Colonic mucosa (tissue), 4 donors: ENCODE measurements around the gene ARRB2. TPM values are rescaled to one million over a fixed set of nuclear protein-coding genes. Genes with fewer than 3 reads are reported as not detected.

ENCODE experiments used
- DNase-seq: peaks from one replicate; pipeline ENCODE4 v3.0.0-alpha.2; 2020
- H3K27ac ChIP-seq: fragments of 200-600 bp; one replicate; pipeline ENCODE4 v1.8.0; 2021
- H3K27me3 ChIP-seq: fragments of 200-600 bp; one replicate; pipeline ENCODE4 v1.8.0; 2021
- H3K36me3 ChIP-seq: fragments of 200-600 bp; one replicate; pipeline ENCODE4 v1.8.0; 2021
- H3K4me1 ChIP-seq: fragments of 200-600 bp; one replicate; pipeline ENCODE4 v1.8.0; 2021; ENCODE audit warnings: mild to moderate bottlenecking
- H3K4me3 ChIP-seq: fragments of 200-600 bp; one replicate; pipeline ENCODE4 v1.8.0; 2021
- H3K9ac ChIP-seq, 2 donors: one replicate each; pipeline ENCODE4 v1.7.0; 2013; ENCODE audit warnings: control low read depth in 2 of 2, low read depth in 2 of 2, low read length in 2 of 2
- H3K9me3 ChIP-seq: fragments of 200-600 bp; one replicate; pipeline ENCODE4 v1.8.0; 2021
- intact Hi-C: fragments of 100-400 bp; cut with DNase I; formaldehyde crosslinking; loops from one replicate; pipeline ENCODE4 v1.14.1; 2022
- total RNA-seq, 2 donors: library from RNA; stranded (reverse); fragmentation: NEBNext Ultra II Directional in 1 of 2; extraction: Animal tissue kit (Norgen Biotek cat#: 25700) in 1 of 2; gene quantifications; one replicate each; pipeline ENCODE4 v1.2.1, GENCODE V29; 2021
- TF ChIP-seq, protein P1 (sequence below): fragments of 200-600 bp; IDR thresholded peaks from one replicate; pipeline ENCODE4 v1.8.0; 2022; ENCODE audit warnings: antibody characterized with exemption, mild to moderate bottlenecking
- donor health status: healthy.
- donor health status: DM: no; HTN: no; CAD: no.
- donor health status: DM: no; HTN: no; CAD: no.

The ARRB2 gene
- total RNA-seq, 2 donors from 2014 or later = 41.0 to 42.8 TPM

DNA sequence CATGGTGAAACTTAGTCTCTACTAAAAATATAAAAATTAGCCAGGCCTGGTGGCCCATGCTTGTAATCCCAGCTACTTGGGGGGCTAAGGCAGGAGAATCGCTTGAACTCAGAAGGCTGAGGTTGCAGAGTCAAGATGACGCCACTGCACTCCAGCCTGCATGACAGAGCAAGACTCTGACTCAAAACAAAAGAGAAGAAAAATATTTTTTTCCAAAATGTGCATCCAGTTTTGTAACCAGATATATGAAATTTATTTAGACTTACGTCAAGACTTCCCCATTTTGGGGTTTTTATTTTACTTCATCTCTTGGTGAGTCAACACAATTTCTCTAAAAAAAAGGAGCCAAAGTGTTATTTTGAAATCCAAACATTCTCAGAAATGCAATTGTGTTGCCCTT, 55.8 kb downstream of the ARRB2 start:
- intact Hi-C loops = no loop called here
- Histone ChIP-seq H3K9ac (no peak overlapping the region), H3K4me3 (no peak overlapping the region), H3K27ac (no peak overlapping the region), H3K36me3 (no peaks in the 10 kb centered on the region), H3K9me3 (no peaks in the 10 kb centered on the region), H3K27me3 (no peaks in the 10 kb centered on the region), H3K4me1 (no peaks in the 10 kb centered on the region)
- TF ChIP-seq, protein P1, sequence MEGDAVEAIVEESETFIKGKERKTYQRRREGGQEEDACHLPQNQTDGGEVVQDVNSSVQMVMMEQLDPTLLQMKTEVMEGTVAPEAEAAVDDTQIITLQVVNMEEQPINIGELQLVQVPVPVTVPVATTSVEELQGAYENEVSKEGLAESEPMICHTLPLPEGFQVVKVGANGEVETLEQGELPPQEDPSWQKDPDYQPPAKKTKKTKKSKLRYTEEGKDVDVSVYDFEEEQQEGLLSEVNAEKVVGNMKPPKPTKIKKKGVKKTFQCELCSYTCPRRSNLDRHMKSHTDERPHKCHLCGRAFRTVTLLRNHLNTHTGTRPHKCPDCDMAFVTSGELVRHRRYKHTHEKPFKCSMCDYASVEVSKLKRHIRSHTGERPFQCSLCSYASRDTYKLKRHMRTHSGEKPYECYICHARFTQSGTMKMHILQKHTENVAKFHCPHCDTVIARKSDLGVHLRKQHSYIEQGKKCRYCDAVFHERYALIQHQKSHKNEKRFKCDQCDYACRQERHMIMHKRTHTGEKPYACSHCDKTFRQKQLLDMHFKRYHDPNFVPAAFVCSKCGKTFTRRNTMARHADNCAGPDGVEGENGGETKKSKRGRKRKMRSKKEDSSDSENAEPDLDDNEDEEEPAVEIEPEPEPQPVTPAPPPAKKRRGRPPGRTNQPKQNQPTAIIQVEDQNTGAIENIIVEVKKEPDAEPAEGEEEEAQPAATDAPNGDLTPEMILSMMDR = no peak
- no peak for DNase-seq

DNA sequence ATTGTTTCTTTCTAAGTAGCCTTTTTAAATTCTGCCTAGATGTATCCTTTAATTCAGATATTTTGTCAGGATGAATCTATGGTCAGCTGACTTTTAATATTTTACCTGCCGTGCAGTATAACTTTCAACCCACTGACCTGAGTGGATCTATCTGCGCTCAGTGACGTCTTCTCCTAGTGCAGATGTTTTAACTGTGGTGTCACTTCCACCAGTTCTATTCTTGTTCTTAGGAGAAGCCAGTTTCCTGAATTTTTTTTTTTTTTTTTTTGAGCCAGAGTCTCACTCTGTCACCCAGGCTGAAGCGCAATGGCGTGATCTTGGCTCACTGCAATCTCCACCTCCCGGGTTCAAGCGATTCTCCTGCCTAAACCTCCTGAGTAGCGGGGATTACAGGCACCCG, 56.3 kb downstream of the ARRB2 start:
- Histone ChIP-seq H3K4me1 (no peaks in the 10 kb centered on the region), H3K9me3 (no peaks in the 10 kb centered on the region), H3K27me3 (no peaks in the 10 kb centered on the region), H3K9ac (no peak overlapping the region), H3K4me3 (no peak overlapping the region), H3K27ac (no peak overlapping the region), H3K36me3 (no peaks in the 10 kb centered on the region)
- TF ChIP-seq, protein P1 = no peak
- no peak for DNase-seq
- intact Hi-C loops = no loop called here

DNA sequence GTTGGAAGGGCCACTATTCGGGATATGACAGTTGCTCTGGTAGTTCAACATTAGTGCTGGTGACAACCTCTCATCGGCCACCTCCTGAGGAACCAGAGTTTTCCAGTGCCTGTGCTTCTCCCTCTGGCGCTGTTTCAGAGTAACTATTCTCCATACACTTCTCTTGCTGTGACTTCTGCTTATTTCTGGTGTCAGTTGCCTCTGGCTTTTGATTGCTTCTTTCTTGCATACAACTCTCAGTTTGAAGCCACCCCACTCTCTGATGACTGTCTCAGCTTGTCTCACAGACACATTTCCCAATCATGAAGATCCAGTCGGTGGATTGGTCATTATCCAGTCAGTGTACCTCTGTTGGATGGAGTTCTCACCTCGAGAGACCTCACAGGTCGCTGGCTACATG, 57.9 kb downstream of the ARRB2 start:
- TF ChIP-seq, protein P1 = no peak
- Histone ChIP-seq H3K36me3 (no peaks in the 10 kb centered on the region), H3K4me3 (no peak overlapping the region), H3K27me3 (no peaks in the 10 kb centered on the region), H3K9ac (no peak overlapping the region), H3K4me1 (no peaks in the 10 kb centered on the region), H3K9me3 (no peaks in the 10 kb centered on the region), H3K27ac (no peak overlapping the region)
- intact Hi-C loops = no loop called here
- DNase-seq = no peak

DNA sequence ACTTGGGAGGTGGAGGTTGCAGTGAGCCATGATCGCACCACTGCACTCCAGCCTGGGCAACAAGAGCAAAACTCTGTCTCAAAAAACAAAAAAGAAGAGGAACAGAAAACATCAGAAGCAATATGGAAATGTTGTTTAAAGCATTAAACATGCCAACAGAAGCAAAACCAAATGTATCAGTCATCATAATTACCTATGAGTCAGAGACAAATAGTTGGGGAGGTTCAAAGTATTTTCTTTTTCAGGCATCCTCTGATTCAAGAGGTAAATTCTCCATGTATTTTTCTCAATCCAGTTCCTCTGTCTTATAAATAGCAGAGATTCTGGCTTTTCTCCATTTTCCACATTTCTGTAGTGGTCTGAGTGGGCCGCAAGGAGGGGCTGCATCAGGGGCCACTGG, 59.2 kb downstream of the ARRB2 start:
- Histone ChIP-seq H3K4me3 (no peak overlapping the region), H3K9me3 (no peaks in the 10 kb centered on the region), H3K9ac (no peak overlapping the region), H3K27ac (no peak overlapping the region), H3K27me3 (no peaks in the 10 kb centered on the region), H3K36me3 (no peaks in the 10 kb centered on the region), H3K4me1 (no peaks in the 10 kb centered on the region)
- no peak for DNase-seq
- intact Hi-C loops = no loop called here
- TF ChIP-seq, protein P1 = no peak

Other genes starting within 250 kb of the ARRB2 start
- gene SPNS2, start 211.8 kb upstream of the ARRB2 start, total RNA-seq = 10 to 100 TPM; 13.7 to 17.4 TPM
- gene MYBBP1A, start 155.2 kb upstream of the ARRB2 start, total RNA-seq = 10 to 100 TPM; 21.4 to 58.7 TPM
- 100 to 1,000 TPM; 158 to 163 TPM for gene GGT6, start 150.1 kb upstream of the ARRB2 start, total RNA-seq
- under 1 TPM in 1 of 2 donors, not detected in 1; 0.27 TPM for gene SMTNL2, start 126.1 kb upstream of the ARRB2 start, total RNA-seq
- under 1 TPM in 1 of 2 donors, not detected in 1; 0.13 TPM for gene ALOX15, start 69.0 kb upstream of the ARRB2 start, total RNA-seq
- gene PELP1, start 6.5 kb upstream of the ARRB2 start, total RNA-seq = 10 to 100 TPM; 24.8 to 66.4 TPM
- gene MED11, start 20.8 kb downstream of the ARRB2 start, total RNA-seq = 10 to 100 TPM; 21.3 to 28.0 TPM
- gene ZMYND15, start 29.2 kb downstream of the ARRB2 start, total RNA-seq = 1 to 10 TPM in 1 of 2 donors, under 1 TPM in 1; 0.89 to 1.2 TPM
- gene CXCL16, start 29.3 kb downstream of the ARRB2 start, total RNA-seq = 10 to 100 TPM; 41.8 to 44.1 TPM
- 10 to 100 TPM; 15.1 to 37.7 TPM for gene TM4SF5, start 61.3 kb downstream of the ARRB2 start, total RNA-seq
- 1 to 10 TPM in 1 of 2 donors, under 1 TPM in 1; 0.91 to 2.0 TPM for gene VMO1, start 75.7 kb downstream of the ARRB2 start, total RNA-seq
- gene GLTPD2, start 78.3 kb downstream of the ARRB2 start, total RNA-seq = under 1 TPM; 0.35 to 0.40 TPM
- gene PSMB6, start 85.5 kb downstream of the ARRB2 start, total RNA-seq = 100 to 1,000 TPM in 1 of 2 donors, 10 to 100 TPM in 1; 97.5 to 171 TPM
- 10 to 100 TPM; 18.8 to 28.3 TPM for gene PLD2, start 96.5 kb downstream of the ARRB2 start, total RNA-seq
- 100 to 1,000 TPM; 172 to 215 TPM for gene MINK1, start 122.7 kb downstream of the ARRB2 start, total RNA-seq
- gene C17orf107, start 188.9 kb downstream of the ARRB2 start, total RNA-seq = 1 to 10 TPM in 1 of 2 donors, under 1 TPM in 1; 0.74 to 1.8 TPM
- gene CHRNE, start 192.5 kb downstream of the ARRB2 start, total RNA-seq = 1 to 10 TPM in 1 of 2 donors, not detected in 1; 1.1 TPM
- gene GP1BA, start 221.6 kb downstream of the ARRB2 start, total RNA-seq = not detected
- gene SLC25A11, start 229.4 kb downstream of the ARRB2 start, total RNA-seq = 100 to 1,000 TPM in 1 of 2 donors, 10 to 100 TPM in 1; 73.1 to 116 TPM
- gene RNF167, start 229.6 kb downstream of the ARRB2 start, total RNA-seq = 100 to 1,000 TPM in 1 of 2 donors, 10 to 100 TPM in 1; 92.1 to 120 TPM
- 1,000 to 10,000 TPM in 1 of 2 donors, 100 to 1,000 TPM in 1; 839 to 1,278 TPM for gene PFN1, start 237.9 kb downstream of the ARRB2 start, total RNA-seq
- gene ENO3, start 240.5 kb downstream of the ARRB2 start, total RNA-seq = 10 to 100 TPM in 1 of 2 donors, 1 to 10 TPM in 1; 3.8 to 17.6 TPM